ENCODE results near the gene ENO2. TPM values are rescaled to one million over a fixed set of nuclear protein-coding genes. Genes with fewer than 3 reads are reported as not detected.
A peak's percentile ranks its signal among the peaks of the same experiment; 100 is the strongest.

Gene ENO2
- total and polyA plus RNA-seq, 4 donors = 1.1 to 3.1 (median 1.4) TPM

GRCh38 chr12:6952863-6953441, 38.6 kb downstream of the ENO2 start:
- Histone ChIP-seq H3K9me3 (ENCODE audit: control insufficient read depth in 4 of 4, low read length in 3 of 4) (no peaks in the 10 kb centered on the region), H3K9ac (ENCODE audit: low read depth in 1 of 2, low read length in 2 of 2) (peak overlapping the region in 1 of 2 donors; percentile 65), H3K4me3 (ENCODE audit: low read depth in 1 of 3, low read length in 3 of 3) (peak overlapping the region; percentile 18 to 53 (median 41)), H3K4me1 (ENCODE audit: control insufficient read depth in 4 of 4, insufficient read depth in 4 of 4, low read length in 3 of 4) (no peaks in the 10 kb centered on the region), H3K36me3 (ENCODE audit: control insufficient read depth in 4 of 4, insufficient read depth in 3 of 4, low read depth in 1 of 4, low read length in 3 of 4) (peaks cover 0 to 3% (median 2%) of the 10 kb centered on the region in 4 donors), H3K27ac (ENCODE audit: low read depth in 1 of 2, low read length in 2 of 2) (peak overlapping the region; percentile 64 to 81), H3K27me3 (ENCODE audit: control insufficient read depth in 4 of 4, insufficient read depth in 4 of 4, low read length in 3 of 4) (no peaks in the 10 kb centered on the region)
- no peak for TF ChIP-seq ZBTB33 (IDR thresholded peaks at IDR 0.05)
- DNase-seq (ENCODE audit: low spot score) = no peak
- 80% methylated on average over 15 of the region's 15 CpGs for WGBS

DNA sequence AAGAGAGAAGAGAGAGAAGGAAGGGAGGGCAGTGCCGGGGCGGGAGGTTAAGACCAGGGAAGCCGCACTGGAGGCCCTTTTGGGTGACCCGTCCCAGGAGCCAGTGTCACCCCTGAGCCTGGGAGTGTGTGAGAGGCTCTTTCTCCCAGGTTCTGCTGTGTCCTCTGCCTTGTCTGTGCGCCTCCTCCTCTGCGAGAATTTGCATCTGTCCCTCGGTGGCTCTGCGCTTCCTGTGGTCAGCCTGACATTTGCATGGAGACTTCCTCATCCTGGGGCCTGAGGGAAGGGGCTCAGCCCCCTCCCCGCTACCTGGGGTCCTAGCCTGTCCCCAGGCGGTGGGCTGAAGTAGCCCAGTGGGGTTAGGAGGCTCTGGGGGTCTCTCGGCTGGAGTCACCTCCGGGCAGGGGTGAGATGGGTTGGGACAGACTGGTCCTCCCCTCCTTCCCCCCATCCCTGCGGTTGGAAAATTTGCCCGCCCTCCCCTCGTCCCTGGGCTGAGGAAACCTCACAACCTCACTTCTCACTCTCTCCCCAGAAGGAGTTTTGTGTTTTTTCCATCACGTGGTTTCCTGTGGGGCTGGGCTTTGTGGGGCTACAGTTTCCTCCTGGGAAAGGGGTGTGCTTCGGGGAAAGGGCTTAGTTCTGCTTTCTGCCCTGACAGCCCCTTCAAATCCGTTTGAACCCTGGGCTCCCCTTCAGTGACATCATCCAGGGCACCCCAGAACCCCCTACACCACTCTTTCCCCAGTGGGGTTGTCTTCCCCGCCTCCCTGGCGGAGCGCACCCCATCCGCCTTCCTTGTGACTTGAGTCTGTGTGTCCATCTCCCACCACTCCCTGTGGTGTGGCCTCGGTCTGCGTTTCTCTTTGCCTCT, 39.3 kb downstream of the ENO2 start:
- H3K9me3 ChIP-seq (ENCODE audit: control insufficient read depth in 4 of 4, low read length in 3 of 4) = no peaks in the 10 kb centered on the region
- no peak for DNase-seq (ENCODE audit: low spot score)
- no peaks in the 10 kb centered on the region for H3K27me3 ChIP-seq (ENCODE audit: control insufficient read depth in 4 of 4, insufficient read depth in 4 of 4, low read length in 3 of 4)
- H3K27ac ChIP-seq (ENCODE audit: low read depth in 1 of 2, low read length in 2 of 2) = peak overlapping the region; percentile 64 to 81
- 68% methylated on average over 24 of the region's 24 CpGs for WGBS
- no peak for TF ChIP-seq FOXA1 (IDR thresholded peaks at IDR 0.05)
- TF ChIP-seq HNF4G (IDR thresholded peaks at IDR 0.05) = no peak
- TF ChIP-seq GABPA (IDR thresholded peaks at IDR 0.05 in 1 of 2, conservative IDR thresholded peaks at IDR 0.05 in 1 of 2) = no peak
- TF ChIP-seq RXRA (IDR thresholded peaks at IDR 0.05) = no peak
- no peak for TF ChIP-seq EGR1 (IDR thresholded peaks at IDR 0.05; ENCODE audit: low read depth in 2 of 2)
- no peak for TF ChIP-seq HNF4A (conservative IDR thresholded peaks at IDR 0.05)
- no peak for TF ChIP-seq CTCF (IDR thresholded peaks at IDR 0.05; ENCODE audit: low read depth, low read length, missing input control)
- TF ChIP-seq YY1 (IDR thresholded peaks at IDR 0.05) = no peak
- no peak for TF ChIP-seq SP1 (IDR thresholded peaks at IDR 0.05)
- no peak for TF ChIP-seq MAX (IDR thresholded peaks at IDR 0.05)
- no peak for TF ChIP-seq REST (IDR thresholded peaks at IDR 0.05)
- no peak for TF ChIP-seq RAD21 (IDR thresholded peaks at IDR 0.05)
- TF ChIP-seq ZBTB33 (IDR thresholded peaks at IDR 0.05) = no peak
- TF ChIP-seq FOXA2 (IDR thresholded peaks at IDR 0.05) = no peak
- peak overlapping the region in 1 of 3 donors; percentile 41 for H3K4me3 ChIP-seq (ENCODE audit: low read depth in 1 of 3, low read length in 3 of 3)
- H3K36me3 ChIP-seq (ENCODE audit: control insufficient read depth in 4 of 4, insufficient read depth in 3 of 4, low read depth in 1 of 4, low read length in 3 of 4) = peaks cover 0 to 3% (median 2%) of the 10 kb centered on the region in 4 donors
- peak overlapping the region in 1 of 2 donors; percentile 3 for H3K9ac ChIP-seq (ENCODE audit: low read depth in 1 of 2, low read length in 2 of 2)
- H3K4me1 ChIP-seq (ENCODE audit: control insufficient read depth in 4 of 4, insufficient read depth in 4 of 4, low read length in 3 of 4) = peaks cover 0 to 5% (median 0%) of the 10 kb centered on the region in 4 donors
